8988T (cell line): ENCODE measurements around the gene CLEC12A.
"Not testable (repeated sequence)": the region's sequence is repeated elsewhere in the genome, so short reads cannot be mapped to it uniquely, and the experiment has no call there.

Experiments used
- DNase-seq: peaks from one replicate; pipeline ENCODE4 v3.0.0; 2011

CLEC12A gene

DNA sequence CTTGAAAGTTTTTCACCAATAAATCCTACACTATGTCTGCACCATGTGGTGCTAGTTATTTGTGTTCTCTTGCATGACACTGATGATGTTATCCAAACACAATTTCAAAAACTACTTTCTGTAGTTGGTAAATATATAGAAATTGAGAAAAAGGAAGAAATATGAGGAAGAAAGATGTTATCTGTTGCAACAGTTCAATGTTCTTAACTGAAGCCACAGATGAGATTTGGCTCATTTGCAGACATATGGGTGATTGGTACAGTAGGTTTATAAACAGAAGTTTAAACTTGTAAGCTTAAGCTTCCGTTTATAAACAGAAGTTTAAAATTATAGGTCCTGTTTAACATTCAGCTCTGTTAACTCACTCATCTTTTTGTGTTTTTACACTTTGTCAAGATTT lies at the start of gene CLEC12A:
TSS of gene CLEC12A (plus strand) at position 229 of the 400 bp plus-strand sequence. CDS start 188 bp downstream, outside the sequence.
- no peak for DNase-seq

DNA sequence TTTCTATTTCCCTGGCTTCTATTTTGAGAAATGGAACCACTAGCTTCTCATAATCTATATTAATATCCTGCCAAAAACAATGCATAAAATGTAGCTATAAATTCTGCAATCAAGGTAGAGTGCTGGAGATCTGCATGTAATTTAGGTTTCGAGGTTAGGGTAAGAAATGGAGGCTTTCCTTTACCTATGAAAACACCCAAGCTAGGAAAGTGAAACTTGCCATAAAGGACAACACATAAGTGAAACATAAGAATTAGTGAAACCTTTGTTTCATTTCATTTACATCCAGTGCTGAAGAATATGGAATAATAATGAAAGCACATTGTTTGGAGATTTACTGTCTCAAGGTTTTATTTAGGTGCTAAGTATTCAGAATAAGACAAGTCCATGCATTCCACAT lies 48.8 kb upstream of the CLEC12A start:
- DNase-seq = no peak

DNA sequence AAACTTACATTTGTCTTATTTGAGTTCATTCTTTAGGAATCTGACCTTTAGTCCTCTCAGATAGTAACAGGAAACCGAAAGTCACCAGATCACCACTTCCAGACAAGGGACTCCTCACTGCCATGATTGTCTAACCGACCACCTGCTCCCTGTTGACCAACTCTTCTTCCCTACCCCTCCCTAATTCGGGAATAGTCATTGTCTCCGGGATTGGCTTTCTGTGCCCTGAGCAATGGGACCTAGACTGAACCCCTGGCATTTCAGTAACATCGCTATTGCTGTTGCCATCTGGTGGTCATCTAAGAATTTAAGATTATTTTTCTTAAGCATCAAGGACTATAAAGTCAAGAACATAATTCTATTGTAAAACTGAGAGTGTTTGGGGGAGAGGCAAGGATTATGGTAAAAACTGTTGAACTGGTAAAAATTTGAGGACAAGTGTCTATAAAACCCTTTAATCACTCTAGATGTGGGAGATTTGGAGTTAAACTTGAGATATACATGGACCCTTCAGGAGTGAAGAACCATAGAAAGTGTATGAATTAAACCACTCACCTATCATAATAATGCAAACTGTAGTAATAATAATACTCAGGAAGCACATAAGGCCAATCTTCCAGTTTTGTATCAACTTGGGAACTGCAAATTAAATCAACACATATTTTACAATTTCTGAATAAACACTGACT lies 45.4 kb upstream of the CLEC12A start:
- no peak for DNase-seq

DNA sequence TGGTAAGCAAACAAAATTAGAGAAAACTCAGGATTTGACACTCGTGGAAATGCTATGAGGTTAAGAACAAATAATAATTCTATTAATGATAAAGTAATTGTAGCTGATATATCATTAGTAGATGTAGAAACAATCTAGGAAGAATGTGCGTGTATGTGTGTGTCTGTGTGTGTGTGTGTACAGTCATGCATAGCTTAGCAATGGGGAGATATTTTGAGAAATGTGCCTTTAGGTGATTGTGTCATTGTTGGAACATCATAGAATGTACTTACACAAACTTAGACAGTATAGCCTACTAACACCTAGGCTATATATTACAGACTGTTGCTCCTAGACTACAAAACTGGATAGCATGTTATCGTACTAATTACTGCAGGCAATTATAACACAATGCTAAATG lies 44.3 kb upstream of the CLEC12A start:
- no peak for DNase-seq

DNA sequence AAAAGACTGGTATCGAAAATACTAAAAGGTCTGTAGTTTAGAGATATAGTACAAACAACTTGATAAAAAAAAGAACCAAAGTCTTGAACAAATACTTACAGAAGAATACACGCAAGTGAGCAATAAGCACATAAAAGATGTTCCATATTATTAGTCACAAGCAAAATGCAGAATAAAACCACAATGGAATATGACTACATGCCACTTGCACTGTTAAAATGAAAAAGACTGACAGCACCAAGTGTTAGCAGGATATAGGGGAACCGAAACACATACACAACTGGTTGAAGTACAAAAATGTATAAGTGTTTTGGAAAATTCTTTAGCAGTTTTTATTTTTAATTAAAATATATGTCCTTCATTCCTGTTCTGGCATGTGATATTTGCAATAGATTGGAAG lies 42.6 kb upstream of the CLEC12A start:
- DNase-seq = no peak

DNA sequence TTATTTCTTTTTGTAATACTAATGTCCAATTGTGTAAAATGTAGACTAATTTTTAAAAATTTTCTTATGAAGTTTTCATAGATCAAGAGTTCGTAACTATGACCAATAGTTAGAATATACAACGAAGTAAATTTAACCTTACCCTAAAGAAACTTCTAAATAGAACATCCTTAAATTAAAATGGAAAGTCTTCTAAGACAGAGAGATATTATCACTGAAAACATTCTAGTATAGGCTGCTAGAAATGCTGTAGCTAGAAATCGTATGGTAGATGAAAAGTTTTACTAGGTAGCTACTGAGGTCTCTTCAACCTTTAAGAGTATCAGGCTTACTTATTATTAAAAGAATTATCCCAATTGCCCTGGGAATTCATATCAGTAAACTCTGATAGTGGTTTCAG lies 40.0 kb upstream of the CLEC12A start:
- DNase-seq = no peak

DNA sequence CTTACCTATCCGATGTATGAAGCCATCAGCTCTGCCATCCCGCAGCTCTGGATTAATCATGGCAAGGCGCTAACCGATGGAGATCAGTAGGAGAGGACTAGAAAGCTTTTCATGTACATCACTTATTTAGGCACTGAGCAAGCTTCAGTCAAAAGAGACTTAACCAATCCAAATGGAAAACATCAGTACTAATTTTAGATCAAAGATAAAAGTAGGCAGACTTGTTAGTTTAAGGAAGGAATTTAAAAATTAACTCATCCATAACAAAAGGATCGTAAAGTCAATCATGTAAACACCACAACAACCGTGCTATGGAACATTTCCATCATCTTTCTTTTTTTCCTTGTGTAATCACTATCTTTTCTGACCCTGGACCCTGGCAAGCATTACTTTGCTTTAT lies 38.9 kb upstream of the CLEC12A start, which contains the start of gene CLEC2A:
TSS of gene CLEC2A (minus strand) at position 101 of the 400 bp plus-strand sequence. CDS start at position 60, 41 bp downstream.
- no peak for DNase-seq

DNA sequence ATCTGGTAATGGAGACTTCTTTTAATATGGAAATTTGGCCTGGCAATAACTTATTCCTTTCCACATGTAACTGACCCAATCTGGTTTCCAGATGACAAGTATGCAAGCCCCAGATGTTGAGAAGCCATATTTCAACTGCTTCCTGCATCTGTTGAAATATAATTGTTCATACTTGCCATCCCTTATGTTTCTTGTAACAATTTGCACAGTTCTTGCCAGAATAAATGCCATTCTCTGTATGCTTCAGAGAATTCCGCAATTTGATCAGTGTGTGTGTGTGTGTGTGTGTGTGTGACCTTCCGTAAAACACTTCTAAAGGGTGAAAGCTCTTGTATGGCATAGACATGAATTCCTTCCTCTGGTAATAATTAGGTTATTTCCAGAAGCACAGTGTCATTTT lies 37.3 kb upstream of the CLEC12A start:
- DNase-seq = no peak

DNA sequence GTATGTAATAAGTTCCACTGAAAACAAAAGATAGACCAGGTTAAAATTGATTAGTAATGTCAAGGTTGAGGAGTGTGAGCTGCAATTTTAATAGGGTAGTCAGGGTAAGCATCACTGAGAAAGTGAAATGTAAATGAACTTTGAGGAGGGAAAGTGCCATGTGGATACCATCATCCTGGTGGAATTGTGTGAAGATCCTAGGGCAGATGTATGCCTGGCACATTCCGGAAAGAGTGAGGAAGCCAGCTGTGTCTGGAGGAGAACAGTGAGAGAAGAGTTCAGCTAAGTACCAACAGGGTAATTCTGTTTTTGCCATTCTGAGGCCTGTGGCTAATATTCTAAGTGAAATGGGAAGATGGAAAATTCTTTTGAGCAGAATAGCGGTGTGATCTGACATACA lies 36.2 kb upstream of the CLEC12A start:
- no peak for DNase-seq

DNA sequence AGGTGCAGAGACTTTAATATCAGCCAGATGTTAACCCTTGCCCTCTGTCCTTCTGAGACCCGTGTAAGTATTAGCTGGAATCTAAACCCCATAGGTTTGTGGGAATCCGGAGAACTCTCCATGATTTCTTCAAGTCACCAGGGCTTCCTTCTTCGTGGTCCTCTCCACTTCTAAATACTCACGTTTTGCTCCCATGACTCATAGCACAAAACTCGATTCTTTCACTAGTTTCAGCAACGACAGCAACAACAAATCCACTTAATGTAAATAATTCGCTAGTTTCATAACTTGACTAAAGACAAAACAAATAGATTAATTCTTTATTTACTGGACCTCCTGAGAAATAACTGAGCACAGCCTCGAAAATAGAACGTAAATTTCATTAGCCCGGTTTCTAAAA lies 34.6 kb upstream of the CLEC12A start:
- DNase-seq = no peak

DNA sequence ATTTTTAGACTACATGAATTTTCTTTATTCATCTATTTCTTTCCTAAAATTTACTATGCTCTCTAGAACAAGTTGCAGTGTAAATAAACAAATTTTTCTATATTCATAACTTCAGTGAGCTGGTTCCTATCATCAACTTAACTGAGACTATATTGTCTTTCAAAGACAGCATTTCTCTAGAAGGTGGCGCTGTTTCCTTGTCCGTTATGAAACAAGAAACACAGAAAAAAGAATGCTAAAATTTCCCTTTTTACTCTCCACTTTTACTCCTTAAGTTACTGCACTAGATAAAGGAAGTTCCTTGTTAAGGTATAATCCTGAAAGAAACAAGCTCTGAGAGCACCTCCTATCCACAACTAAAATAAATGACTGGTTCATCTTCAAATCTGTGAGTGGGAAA lies 30.8 kb upstream of the CLEC12A start:
- DNase-seq = no peak

DNA sequence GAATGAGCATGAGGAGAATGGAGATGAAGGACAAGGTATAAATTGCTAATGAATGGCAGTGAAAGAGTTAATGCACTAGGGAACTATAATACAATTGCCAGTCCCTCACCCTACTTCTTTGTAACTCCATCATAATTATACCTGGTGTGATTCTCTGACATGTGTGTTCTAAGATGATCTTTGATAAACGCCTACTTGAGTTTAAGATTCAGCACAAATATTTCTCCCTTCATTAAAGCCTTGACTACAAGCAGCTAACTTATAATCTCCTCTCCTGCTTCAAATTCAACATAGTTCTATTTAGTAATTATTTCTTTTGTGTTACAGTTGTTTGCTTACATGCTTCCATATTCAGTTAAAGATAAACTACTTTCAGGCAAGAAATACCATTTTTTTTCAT lies 29.4 kb upstream of the CLEC12A start:
- DNase-seq = no peak

DNA sequence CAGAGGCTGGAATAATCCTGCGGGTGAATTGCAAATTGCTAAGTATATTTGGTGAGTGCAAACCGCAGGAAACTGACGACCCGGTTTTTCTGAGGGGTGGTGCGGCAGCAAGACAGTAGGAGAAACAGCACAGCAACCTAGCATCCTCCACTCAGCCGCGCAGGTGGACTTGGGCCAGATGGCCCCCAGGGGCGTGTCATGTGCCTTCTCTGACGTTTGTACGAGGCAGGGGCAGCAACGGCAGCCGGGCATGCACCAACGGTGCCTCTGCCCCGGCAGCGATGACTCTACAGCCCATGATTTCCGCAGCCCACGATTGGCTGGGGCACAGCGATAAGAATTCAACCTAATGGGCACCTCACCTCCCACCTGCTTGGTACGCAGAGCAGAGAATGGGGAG lies 28.0 kb upstream of the CLEC12A start:
- DNase-seq = no peak

DNA sequence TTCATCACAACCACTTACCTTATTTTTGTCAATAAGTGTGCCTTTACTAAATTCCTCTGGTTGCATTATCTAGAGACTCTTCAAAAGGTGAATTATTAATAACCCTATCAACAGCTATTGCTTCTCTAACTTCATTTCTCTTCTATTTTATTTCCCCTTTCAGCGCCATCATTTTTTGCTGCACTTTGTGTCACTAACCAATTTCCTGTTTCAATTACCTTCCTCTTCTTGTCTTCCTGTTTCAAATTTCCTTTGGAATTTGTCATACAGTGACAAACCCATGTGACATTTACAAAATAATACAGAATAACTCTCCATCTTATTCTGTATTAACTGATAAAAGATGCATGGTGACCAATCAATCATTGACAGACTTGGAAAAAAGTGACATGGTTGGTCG lies 26.8 kb upstream of the CLEC12A start:
- no peak for DNase-seq

DNA sequence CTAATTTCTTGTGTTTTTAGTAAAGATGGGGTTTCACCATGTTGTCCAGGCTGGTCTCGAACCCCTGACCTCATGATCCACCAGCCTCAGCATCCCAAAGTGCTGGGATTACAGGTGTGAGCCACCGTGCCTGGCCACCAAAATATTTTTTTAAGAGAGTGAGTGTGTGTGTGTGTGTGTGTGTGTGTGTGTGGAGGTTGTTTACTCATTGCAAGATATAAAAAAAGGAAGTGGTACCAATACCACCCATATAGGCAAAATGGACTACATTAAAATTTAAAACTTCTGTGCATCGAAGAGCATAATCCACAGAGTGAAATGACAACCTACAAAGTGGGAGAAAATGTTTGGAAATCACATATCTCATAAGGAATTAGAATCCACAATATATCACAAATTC lies 23.5 kb upstream of the CLEC12A start:
- no peak for DNase-seq

DNA sequence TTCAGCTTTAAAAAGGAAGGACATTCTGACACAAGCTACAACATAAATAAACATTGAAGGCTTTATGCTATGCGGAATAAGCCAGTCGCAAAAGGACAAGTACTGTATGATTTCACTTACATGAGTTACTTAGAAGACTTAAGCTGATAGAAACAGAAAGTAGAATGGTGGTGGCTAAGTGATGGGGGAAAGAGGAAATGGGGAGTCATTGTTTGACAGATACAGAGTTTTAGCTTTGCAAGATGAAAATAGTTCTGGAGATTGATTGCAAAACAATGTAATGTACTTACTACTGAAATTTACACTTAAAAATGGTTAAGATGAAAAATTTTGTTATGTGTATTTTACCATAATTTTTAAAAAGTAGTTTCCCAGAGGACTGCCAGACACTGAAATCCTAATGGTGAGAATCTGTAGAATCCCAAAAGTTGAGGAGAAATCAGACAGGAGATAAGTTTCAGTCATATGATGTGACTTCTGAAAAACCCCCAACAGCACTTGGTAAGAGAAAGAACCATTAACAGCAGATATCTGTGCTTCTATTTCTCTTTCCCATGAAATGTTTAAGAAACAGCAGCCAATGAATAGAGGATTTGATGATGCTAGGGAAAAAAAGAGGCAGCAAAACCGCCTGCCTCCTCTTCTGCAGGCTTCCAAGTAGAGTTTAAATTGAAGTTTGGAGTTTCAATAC lies 22.5 kb upstream of the CLEC12A start:
- DNase-seq = no peak

DNA sequence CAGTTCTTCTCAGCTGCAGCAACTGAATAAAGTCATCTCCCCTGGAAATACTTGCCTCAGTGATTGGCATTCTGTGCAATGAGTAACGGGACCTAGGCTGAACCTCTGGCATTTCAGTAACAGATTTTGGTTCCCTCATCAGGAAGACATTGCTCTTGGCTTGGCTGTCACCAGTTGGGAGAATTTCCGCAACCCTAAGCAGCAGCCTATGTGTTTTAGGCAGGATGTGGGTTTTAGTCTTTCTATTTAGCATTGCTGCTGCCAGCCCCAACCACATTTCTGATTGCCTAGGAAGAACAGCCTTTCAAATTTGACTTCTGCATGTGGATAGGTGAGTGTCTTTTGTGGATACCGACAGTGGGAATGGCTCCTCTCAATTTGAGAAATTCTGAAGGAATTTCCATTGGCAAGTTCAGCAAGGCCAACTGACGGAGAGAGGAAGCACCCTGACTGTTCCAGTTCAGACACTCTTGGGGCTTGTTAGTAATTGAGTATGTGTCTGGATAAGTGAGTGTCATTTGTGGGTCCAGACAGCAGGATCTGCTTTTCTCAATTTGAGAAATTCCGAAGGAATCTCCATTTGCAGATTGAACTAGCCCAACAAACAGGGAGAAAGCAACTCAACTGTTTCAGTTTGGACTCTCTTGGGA lies 20.1 kb upstream of the CLEC12A start:
- no peak for DNase-seq

DNA sequence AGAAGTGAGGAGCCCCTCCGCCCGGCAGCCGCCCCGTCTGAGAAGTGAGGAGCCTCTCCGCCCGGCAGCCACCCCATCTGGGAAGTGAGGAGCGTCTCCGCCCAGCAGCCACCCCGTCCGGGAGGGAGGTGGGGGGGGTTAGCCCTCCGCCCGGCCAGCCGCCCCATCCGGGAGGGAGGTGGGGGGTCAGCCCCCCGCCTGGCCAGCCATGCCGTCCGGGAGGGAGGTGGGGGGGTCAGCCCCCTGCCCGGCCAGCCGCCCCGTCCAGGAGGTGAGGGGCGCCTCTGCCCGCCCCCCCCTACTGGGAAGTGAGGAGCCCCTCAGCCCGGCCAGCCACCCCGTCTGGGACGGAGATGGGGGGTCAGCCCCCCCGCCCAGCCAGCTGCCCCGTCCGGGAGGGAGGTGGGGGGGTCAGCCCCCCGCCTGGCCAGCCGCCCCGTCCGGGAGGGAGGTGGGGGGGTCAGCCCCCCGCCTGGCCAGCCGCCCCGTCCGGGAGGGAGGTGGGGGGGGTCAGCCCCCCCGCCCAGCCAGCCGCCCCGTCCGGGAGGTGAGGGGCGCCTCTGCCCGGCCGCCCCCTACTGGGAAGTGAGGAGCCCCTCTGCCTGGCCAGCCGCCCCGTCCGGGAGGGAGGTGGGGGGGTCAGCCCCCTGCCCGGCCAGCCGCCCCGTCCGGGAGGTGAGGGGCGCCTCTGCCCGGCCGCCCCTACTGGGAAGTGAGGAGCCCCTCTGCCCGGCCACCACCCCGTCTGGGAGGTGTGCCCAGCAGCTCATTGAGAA lies 18.1 kb upstream of the CLEC12A start:
- not testable (repeated sequence) for DNase-seq

DNA sequence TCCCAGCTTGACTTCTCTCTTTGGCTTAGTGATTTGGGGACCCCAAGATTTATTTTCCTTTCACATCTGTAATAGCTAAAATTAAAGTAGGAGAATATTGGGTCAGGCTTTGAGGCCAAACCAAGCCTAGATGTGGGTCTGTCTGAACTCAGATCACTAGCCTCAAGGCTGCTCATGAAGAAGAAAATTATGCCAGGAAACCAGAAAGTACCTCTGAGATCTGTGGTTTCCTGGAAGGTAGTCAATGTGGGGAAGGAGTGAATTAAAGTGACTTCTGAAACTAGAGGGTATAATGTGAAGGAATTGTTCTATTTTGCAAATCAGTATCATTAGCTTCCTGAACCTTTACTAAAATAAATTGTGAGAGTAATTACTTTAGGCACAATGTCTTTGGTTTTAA lies 13.4 kb upstream of the CLEC12A start:
- DNase-seq = no peak

DNA sequence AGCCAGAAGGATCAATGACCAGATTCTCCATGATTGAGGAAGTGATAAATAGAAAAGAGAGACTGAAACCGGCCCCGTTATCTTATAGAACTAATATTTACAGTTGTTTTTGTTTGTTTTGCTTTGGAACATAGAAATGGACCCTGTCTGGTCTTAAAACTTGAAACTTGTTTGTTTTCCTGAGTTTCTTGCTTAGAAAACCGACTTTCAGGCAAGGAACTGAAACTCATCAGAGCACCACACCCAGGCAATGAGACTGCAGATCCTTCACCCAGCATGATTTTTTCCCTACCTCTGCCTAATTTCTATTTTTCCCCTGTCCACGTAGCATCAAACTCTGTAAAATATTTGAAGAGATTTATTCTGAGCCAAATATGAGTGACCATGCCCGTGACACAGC lies 10.6 kb upstream of the CLEC12A start:
- DNase-seq = no peak

DNA sequence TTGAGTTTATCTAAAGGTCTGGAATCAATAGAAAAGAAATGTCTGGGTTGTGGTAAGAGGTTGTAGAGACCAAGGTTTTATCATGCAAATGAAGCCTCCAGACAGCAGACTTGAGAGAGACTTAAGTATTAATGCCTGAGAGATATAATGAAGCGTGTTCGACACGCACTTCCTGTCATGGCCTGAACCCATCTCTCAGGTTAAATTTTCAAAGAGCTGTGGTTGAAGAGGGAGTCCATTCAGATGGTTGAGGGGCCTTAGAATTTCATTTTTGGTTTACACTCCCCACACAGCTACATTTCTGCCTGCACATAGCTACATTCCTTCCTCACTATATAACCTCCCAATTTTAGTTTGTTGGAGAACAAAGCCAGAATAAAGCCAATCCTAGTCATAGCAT lies 10.1 kb upstream of the CLEC12A start:
- DNase-seq = no peak

DNA sequence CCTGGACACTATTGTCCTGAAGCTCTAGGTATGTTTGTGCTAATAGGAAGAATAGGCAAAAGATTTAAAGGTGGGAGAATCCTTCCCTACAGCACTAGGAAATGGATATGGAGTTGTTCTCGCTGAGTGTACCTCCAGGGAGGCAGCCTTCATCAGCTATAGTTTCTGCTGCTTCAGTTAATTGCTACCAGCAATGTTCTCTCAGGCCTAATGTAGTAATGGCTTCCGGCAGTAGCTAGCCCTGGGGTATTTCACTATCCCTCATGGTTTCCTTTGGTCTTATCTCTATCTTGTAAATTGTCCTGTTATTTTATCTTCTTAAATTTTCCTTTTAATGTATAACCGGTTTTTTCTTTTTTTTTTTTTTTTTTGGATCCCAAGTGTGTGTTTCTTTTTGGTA lies 9.3 kb upstream of the CLEC12A start:
- no peak for DNase-seq

DNA sequence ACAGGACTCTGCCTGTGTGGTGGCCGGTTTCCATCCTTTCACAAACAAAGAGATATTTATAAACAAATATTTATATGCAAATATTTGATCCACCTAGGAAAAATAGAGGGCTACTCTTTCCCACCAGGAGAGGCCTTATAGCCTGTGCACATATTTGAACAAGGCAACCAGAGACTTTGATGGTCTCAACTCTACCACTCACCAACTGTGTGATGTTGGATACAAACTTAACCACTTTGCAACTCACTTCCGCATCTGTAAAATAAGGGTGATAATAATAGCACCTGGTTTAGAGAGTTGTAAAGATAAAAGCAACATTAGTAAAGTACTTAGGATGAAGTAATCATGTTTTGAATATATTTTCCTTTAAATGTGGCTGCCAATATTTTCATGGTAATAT lies 1.5 kb upstream of the CLEC12A start:
- DNase-seq = no peak

DNA sequence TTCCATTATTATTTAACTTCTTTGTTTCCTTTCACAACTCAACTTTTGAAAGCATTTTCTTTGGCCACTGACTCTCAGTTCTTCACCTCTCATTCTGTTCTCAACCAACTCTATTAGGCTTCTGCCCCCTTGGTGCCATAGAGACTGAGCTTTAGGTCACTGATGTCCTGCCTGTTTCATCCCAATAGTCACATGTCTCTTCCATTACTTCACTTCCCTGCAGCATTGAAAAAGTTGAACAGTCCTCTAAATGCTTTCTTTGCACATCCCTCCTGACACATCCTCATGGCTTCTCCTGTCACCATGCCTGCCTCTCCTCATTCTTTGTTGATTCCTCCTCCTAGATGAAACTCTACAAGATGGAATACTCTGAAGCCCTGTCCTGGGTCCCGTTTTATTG lies 2.7 kb downstream of the CLEC12A start:
- no peak for DNase-seq
